Spinal cord (tissue), 10 donors: ENCODE results near the gene ITGB1. TPM values are rescaled to one million over a fixed set of nuclear protein-coding genes. Genes with fewer than 3 reads are reported as not detected.
"Not testable (repeated sequence)": the region's sequence is repeated elsewhere in the genome, so short reads cannot be mapped to it uniquely, and the experiment has no call there.

Source experiments
- DNase-seq, 6 donors: peaks; one replicate each; pipeline versions ENCODE4 v3.0.0 to v3.0.0-alpha.2; 2013 to 2015; ENCODE audit warnings: low spot score in 6 of 6, low read depth in 4 of 6
- H3K27ac ChIP-seq: one replicate; pipeline ENCODE4 v1.5.1; 2013; ENCODE audit warnings: low read depth, low read length, control low read depth
- H3K27me3 ChIP-seq: one replicate; pipeline ENCODE4 v1.6.1; 2013; ENCODE audit warnings: low read length; ENCODE audit not compliant: control insufficient read depth, insufficient read depth
- H3K36me3 ChIP-seq: one replicate; pipeline ENCODE4 v1.6.1; 2013; ENCODE audit warnings: low read length; ENCODE audit not compliant: control insufficient read depth, insufficient read depth
- H3K4me1 ChIP-seq: one replicate; pipeline ENCODE4 v1.6.1; 2013; ENCODE audit warnings: low read length; ENCODE audit not compliant: control insufficient read depth, insufficient read depth
- H3K4me3 ChIP-seq: one replicate; pipeline ENCODE4 v1.5.1; 2013; ENCODE audit warnings: low read depth, low read length, control low read depth
- H3K9me3 ChIP-seq: one replicate; pipeline ENCODE4 v1.6.1; 2013; ENCODE audit warnings: low read length; ENCODE audit not compliant: control insufficient read depth, insufficient read depth
- WGBS: methylation state at CpG from one replicate; pipeline ENCODE4 v1.1.5; 2013; ENCODE audit warnings: missing lambda C conversion rate; ENCODE audit not compliant: insufficient coverage; 5-methylcytosine and 5-hydroxymethylcytosine counted together
- polyA plus RNA-seq, 2 donors: library from polyadenylated mRNA; unstranded; fragments of 120-200 nt; gene quantifications; one replicate each; pipeline ENCODE4 v1.2.1, GENCODE V29; 2013; ENCODE audit not compliant: insufficient read length in 2 of 2
- total RNA-seq, 2 donors: library from RNA; depleted of rRNA in 1 of 2; stranded (reverse); fragments of 120-200 nt in 1 of 2; fragments of >200 nt in 1 of 2; gene quantifications; one replicate each; pipeline versions ENCODE4 v1.2.3 to v1.2.4, GENCODE V29; 2013 to 2014
- donor health status: healthy.

The ITGB1 gene
- total and polyA plus RNA-seq, 4 donors = 130 to 281 (median 199) TPM

- H3K36me3 ChIP-seq, H3K4me1 ChIP-seq, DNase-seq, H3K4me3 ChIP-seq, H3K9me3 ChIP-seq, H3K27ac ChIP-seq, H3K27me3 ChIP-seq: not testable (repeated sequence)
- 90% methylated on average over 3 of the region's 4 CpGs for WGBS
Measured at GRCh38 chr10:32992310-32992709, 34.3 kb upstream of the ITGB1 start.

- Histone ChIP-seq H3K27me3 (no peaks in the 10 kb centered on the region), H3K9me3 (no peaks in the 10 kb centered on the region), H3K4me3 (no peak overlapping the region), H3K4me1 (no peaks in the 10 kb centered on the region), H3K27ac (no peak overlapping the region), H3K36me3 (no peaks in the 10 kb centered on the region)
- DNase-seq = no peak
Measured at GRCh38 chr10:32990811-32991210, 32.8 kb upstream of the ITGB1 start.

DNA sequence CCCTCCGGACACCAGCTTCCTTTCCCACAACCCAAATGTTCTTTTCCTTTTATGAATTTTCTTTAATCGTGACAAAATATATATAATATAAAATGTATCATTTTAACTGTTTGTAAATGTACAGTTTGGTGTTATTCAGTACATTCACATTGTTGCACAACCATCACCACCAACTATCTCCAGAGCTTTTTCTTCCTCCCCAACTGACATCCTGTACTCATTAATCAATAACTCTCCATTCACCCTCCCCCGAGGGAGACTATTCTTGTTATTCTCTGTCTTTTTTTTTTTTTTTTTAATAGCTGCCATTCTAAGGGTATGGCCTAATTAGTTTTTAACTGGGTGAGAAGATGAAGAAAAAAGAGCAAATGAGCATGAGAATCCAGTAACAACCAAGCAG lies 30.6 kb upstream of the ITGB1 start:
- H3K9me3 ChIP-seq = no peaks in the 10 kb centered on the region
- no peak for DNase-seq
- no peak overlapping the region for H3K4me3 ChIP-seq
- H3K27ac ChIP-seq = no peak overlapping the region
- no CpG with 5 or more reads among the region's 3 CpGs for WGBS
- H3K4me1 ChIP-seq = no peaks in the 10 kb centered on the region
- H3K27me3 ChIP-seq = no peaks in the 10 kb centered on the region
- H3K36me3 ChIP-seq = no peaks in the 10 kb centered on the region

DNA sequence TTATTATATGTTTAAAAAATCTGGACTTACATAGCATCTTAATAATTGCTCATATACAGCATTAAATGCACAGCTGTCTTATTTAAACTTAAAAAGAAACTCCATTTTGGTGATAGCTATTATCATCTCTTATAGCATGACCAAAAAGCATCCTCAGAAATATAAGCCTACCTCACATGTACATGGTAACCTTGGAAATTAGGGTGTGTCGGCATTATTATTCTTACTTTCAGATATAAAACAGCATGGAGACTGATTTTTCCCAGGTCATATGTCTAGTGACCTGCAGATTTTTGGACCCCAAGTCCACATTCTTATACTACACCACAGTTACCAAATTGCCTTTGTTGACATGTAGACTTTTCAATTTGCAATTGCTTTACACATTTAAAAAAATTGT lies 29.1 kb upstream of the ITGB1 start:
- no peak overlapping the region for H3K4me3 ChIP-seq
- no peaks in the 10 kb centered on the region for H3K27me3 ChIP-seq
- no peak overlapping the region for H3K27ac ChIP-seq
- no peak for DNase-seq
- H3K9me3 ChIP-seq = no peaks in the 10 kb centered on the region
- no CpG with 5 or more reads among the region's 1 CpG for WGBS
- H3K36me3 ChIP-seq = no peaks in the 10 kb centered on the region
- no peaks in the 10 kb centered on the region for H3K4me1 ChIP-seq

DNA sequence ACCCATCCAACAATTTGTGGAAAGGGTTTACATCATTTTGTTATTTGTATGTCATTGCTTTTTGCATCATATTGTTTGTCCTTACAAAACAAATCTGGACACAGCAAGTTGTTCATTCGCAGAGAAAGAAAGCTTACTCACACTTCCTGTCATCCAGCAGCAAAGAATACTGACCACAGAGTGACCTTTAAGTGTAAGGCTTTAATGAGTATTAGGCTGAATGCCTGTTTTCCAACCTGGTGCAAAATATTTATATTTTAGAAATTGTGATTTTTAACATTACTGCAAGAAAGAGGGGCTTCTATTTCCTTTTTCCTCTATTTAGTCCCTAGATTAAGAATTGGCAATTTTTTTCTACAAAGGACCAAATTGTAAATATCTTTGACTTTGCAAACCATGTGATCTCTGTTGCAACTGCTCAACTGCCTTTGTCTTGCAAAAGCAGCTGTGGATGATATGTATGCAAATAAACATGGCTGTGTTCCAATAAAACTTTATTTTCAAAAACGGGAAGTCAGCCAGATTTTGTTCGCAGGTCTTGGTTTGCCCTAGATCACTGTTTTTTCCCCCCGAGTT lies 27.8 kb upstream of the ITGB1 start:
- H3K27ac ChIP-seq = no peak overlapping the region
- no peaks in the 10 kb centered on the region for H3K27me3 ChIP-seq
- no peak for DNase-seq
- no peaks in the 10 kb centered on the region for H3K36me3 ChIP-seq
- no CpG with 5 or more reads among the region's 4 CpGs for WGBS
- H3K4me1 ChIP-seq = peaks cover 4% of the 10 kb centered on the region
- H3K4me3 ChIP-seq = no peak overlapping the region
- H3K9me3 ChIP-seq = no peaks in the 10 kb centered on the region

GRCh38 chr10:32985341-32985764 lies 27.3 kb upstream of the ITGB1 start:
- no peak for DNase-seq
- no peaks in the 10 kb centered on the region for H3K27me3 ChIP-seq
- 87% methylated on average over 2 of the region's 4 CpGs for WGBS
- H3K27ac ChIP-seq = no peak overlapping the region
- H3K36me3 ChIP-seq = no peaks in the 10 kb centered on the region
- H3K4me1 ChIP-seq = peaks cover 9% of the 10 kb centered on the region
- H3K9me3 ChIP-seq = no peaks in the 10 kb centered on the region
- no peak overlapping the region for H3K4me3 ChIP-seq

- H3K27me3 ChIP-seq = no peaks in the 10 kb centered on the region
- DNase-seq = no peak
- WGBS = 100% methylated on average over 2 of the region's 4 CpGs
- peaks cover 11% of the 10 kb centered on the region for H3K4me1 ChIP-seq
- no peaks in the 10 kb centered on the region for H3K36me3 ChIP-seq
- no peaks in the 10 kb centered on the region for H3K9me3 ChIP-seq
- H3K4me3 ChIP-seq = no peak overlapping the region
- H3K27ac ChIP-seq = no peak overlapping the region
Measured at GRCh38 chr10:32984003-32984600, 26.1 kb upstream of the ITGB1 start.

GRCh38 chr10:32982911-32983909 lies 25.2 kb upstream of the ITGB1 start:
- no peak overlapping the region for H3K4me3 ChIP-seq
- H3K9me3 ChIP-seq = no peaks in the 10 kb centered on the region
- H3K27me3 ChIP-seq = no peaks in the 10 kb centered on the region
- WGBS = 60% methylated on average over 1 of the region's 4 CpGs
- H3K27ac ChIP-seq = no peak overlapping the region
- H3K4me1 ChIP-seq = peaks cover 11% of the 10 kb centered on the region
- no peaks in the 10 kb centered on the region for H3K36me3 ChIP-seq
- no peak for DNase-seq

GRCh38 chr10:32982293-32982709 lies 24.3 kb upstream of the ITGB1 start:
- Histone ChIP-seq H3K36me3 (no peaks in the 10 kb centered on the region), H3K27me3 (no peaks in the 10 kb centered on the region), H3K27ac (peak overlapping the region; percentile 16), H3K4me3 (no peak overlapping the region), H3K4me1 (peaks cover 11% of the 10 kb centered on the region), H3K9me3 (no peaks in the 10 kb centered on the region)
- 100% methylated on average over 1 of the region's 9 CpGs for WGBS
- no peak for DNase-seq
